ENCODE measurements around the gene PADI2. TPM values are rescaled to one million over a fixed set of nuclear protein-coding genes. Genes with fewer than 3 reads are reported as not detected.

Gene PADI2
- total and polyA plus RNA-seq, 9 of the 15 experiments (the other 6 are each of a cell fraction or from before 2014, with no cell fraction given), result 0.01 to 0.11 (median 0.01) TPM; not detected in 5

GRCh38 chr1:17120481-17120877 lies 1.2 kb upstream of the PADI2 start:
- ChIA-PET POLR2A (interaction anchor here (1.2 kb wide), 1 partner anchor 10 kb away, joined by 3 read pairs; no protein-coding TSS in a partner anchor), CTCF (ENCODE audit: low intra/inter-chr PET ratio) (no interaction called here)
- no peaks in the 10 kb centered on the region for H3K36me3 ChIP-seq (ENCODE audit: control insufficient read depth, insufficient read depth, low read length)
- no peaks in the 10 kb centered on the region for H3K79me2 ChIP-seq (ENCODE audit: control insufficient read depth, insufficient read depth, low read length)
- H2AFZ ChIP-seq (ENCODE audit: low read depth, low read length), result no peak overlapping the region
- no peak overlapping the region for H3K4me3 ChIP-seq
- H3K27ac ChIP-seq (ENCODE audit: extremely low read depth, low read depth, low read length), result no peak overlapping the region
- in situ Hi-C loops (cut with MboI) (loop anchor here (10.0 kb wide), 1 partner anchor 284 kb away; no protein-coding TSS in a partner anchor), intact Hi-C loops (cut with micrococcal nuclease) (loop anchor here (10.0 kb wide), 2 partner anchors 284 to 484 kb away; no protein-coding TSS in a partner anchor)
- TF ChIP-seq CTCF (IDR thresholded peaks at IDR 0.05 in 2 of 3, conservative IDR thresholded peaks at IDR 0.05 in 1 of 3; ENCODE audit: insufficient read depth in 2 of 3, low read depth in 1 of 3, low read length in 3 of 3) (no peak), NFRKB (IDR thresholded peaks at IDR 0.05; ENCODE audit: low read depth) (no peak), ARID4B (CRISPR knock-in tag; IDR thresholded peaks at IDR 0.05) (no peak), SRSF9 (IDR thresholded peaks at IDR 0.05; ENCODE audit: borderline replicate concordance, low read depth, low read length) (no peak), NFE2L1 (tag; IDR thresholded peaks at IDR 0.05; ENCODE audit: borderline replicate concordance, low read depth) (no peak), PHF21A (IDR thresholded peaks at IDR 0.05; ENCODE audit: borderline replicate concordance, low read depth) (no peak)
- FAIRE-seq (no peak), DNase-seq (ENCODE audit: extremely low read depth in 1 of 4, low spot score in 3 of 4) (no peak), ATAC-seq (no peak)
- peaks cover 4 to 16% of the 10 kb centered on the region in 2 experiments; a peak in 2 of 5 replicates for H3K4me1 ChIP-seq (replicated peaks in 1 of 2; ENCODE audit: control insufficient read depth in 2 of 2, insufficient read depth in 2 of 2, low read length in 2 of 2)
- H3K27me3 ChIP-seq (ENCODE audit: control insufficient read depth in 2 of 2, insufficient read depth in 2 of 2, low read length in 2 of 2), result peaks cover 35 to 67% of the 10 kb centered on the region in 2 experiments
- no peaks in the 10 kb centered on the region for H3K9me1 ChIP-seq (ENCODE audit: control insufficient read depth, insufficient read depth, low read length)
- H3K4me2 ChIP-seq (ENCODE audit: insufficient read depth, low read length), result no peak overlapping the region
- BruUV-seq (replicated peaks), result no TSS peak
- H3K9me3 ChIP-seq (replicated peaks; ENCODE audit: control insufficient read depth, insufficient read depth, low read depth, low read length), result no peaks in the 10 kb centered on the region
- H4K20me1 ChIP-seq (replicated peaks; ENCODE audit: control insufficient read depth, insufficient read depth, low read length), result peaks cover 22% of the 10 kb centered on the region
- no peak overlapping the region for H3K9ac ChIP-seq (ENCODE audit: insufficient read depth in 1 of 2, low read depth in 2 of 2, low read length in 2 of 2)
- WGBS (ENCODE audit: insufficient coverage, low coverage, missing lambda C conversion rate), result 11% methylated on average over 4 of the region's 5 CpGs
